ENCODE measurements around the gene IER3. TPM values are rescaled to one million over a fixed set of nuclear protein-coding genes. Genes with fewer than 3 reads are reported as not detected.
"Not testable (repeated sequence)": the region's sequence is repeated elsewhere in the genome, so short reads cannot be mapped to it uniquely, and the experiment has no call there.

IER3 gene
- total RNA-seq, 2 donors from 2014 or later = 70.9 to 169 TPM

- intact Hi-C loops (cut with DNase I, micrococcal nuclease); ATAC-seq: not testable (repeated sequence)
- peak in 1 of 2 donors; percentile 31 for DNase-seq
Measured at GRCh38 chr6:30717845-30718720, 26.3 kb downstream of the IER3 start.

DNA sequence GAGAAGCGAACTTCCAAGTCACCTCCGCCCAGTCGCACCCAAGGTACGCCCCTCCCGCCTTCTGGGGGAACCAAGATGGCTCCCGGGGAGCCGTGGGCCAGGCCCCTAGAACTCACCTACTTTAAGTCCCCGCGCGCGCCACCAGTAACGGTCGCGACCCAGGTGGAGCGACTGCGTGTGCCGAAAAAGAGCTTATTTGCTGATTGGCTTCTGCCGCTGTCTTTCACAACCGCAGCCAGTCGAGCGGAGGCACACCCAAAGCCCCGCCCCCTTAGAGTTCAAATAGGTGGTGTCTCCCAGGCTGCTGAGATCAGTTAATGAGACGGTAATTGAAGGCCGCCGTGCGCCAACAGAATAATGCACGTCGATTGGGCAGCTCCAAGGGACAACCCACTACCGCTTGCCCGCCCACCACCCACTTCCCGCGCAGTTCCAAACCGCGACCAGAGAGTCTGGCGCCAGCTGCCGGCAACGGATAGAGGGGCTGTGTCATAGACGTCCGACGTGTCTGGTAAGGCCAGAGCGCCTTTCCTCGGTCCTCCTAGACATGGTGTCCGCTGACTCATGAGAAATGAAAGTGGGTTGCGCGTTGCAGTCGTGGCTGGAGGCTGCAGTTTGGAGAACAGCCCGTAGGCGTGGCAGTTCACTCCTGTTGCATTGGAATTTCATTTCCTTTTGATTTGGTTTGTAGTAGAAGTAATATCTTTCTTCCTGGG lies 27.1 kb downstream of the IER3 start, which contains the start of gene MDC1:
TSS of gene MDC1 (minus strand) at position 153 of the 716 bp plus-strand sequence. CDS start 2,106 bp downstream, outside the sequence.
- ATAC-seq (peak; percentile 73), DNase-seq (peak; percentile 98 to 100)
- intact Hi-C loops (cut with DNase I, micrococcal nuclease) = no loop called here

- ATAC-seq = no peak
- DNase-seq = no peak
- intact Hi-C loops (cut with DNase I, micrococcal nuclease) = no loop called here
Measured at GRCh38 chr6:30716879-30717128, 27.5 kb downstream of the IER3 start.

- no peak for DNase-seq
- intact Hi-C loops (cut with DNase I, micrococcal nuclease) = no loop called here
- ATAC-seq = no peak
Measured at GRCh38 chr6:30714263-30714662, 30.1 kb downstream of the IER3 start.

DNA sequence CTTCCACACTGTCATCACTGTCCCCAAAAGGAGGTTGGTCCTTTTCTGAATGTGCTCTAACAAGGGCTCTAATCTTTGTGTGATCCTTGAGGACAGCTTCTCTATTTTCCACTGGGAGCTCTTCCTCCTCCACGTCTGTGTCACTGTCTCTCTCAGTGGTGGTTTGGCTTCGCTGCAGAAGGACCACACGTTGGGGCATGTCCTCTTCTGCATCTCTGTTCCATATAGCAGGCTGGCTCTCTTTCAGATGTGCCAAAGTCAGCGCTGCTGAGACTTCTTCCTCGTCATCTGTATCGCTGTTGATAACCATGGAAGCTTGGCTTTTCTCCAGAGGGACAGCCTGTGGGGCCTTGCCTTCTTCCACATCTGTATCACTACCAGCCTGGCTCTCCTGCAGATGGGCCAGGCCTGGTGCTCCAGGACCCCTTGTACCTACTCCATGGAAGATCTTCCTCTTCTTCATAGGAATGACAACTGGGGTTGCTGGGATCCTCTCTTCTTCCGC lies 31.9 kb downstream of the IER3 start:
- no peak for ATAC-seq
- no peak for DNase-seq
- intact Hi-C loops (cut with DNase I, micrococcal nuclease) = no loop called here

GRCh38 chr6:30711758-30712380 lies 32.5 kb downstream of the IER3 start:
- DNase-seq (no peak), ATAC-seq (no peak)
- intact Hi-C loops (cut with DNase I, micrococcal nuclease) = no loop called here

DNA sequence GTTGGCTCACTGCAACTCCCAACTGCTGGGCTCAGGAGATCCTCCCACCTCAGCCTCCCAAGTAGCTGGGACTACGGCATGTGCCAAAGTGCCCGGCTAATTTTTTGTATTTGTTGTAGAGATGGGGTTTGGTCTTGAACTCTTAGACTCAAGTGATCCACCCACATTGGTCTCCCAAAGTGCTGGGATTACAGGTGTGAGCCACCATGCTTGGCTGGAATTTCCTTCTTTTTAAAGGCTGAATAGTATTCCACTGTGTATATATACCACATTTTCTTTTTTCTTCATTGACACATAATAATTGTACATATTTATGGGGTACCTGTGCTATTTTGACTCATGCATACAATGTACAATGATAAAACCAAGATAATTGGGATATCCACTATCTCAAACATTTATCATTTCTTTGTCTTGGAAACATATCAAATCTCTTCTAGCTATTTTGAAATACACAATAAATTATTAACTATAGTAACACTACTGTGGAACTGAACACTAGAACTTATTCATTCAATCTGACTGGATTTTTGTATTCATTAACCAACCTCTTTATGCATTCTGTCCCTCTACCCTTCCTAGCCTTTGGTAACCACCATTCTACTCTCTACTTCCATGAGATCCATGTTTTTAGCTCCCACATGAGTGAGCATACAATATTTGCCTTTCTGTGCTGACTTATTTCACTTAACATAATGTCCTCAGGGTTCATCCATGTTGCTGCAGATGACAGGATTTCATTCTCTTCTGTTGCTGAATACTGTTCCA lies 35.1 kb downstream of the IER3 start:
- ATAC-seq = no peak
- DNase-seq = no peak
- intact Hi-C loops (cut with DNase I, micrococcal nuclease) = no loop called here

DNA sequence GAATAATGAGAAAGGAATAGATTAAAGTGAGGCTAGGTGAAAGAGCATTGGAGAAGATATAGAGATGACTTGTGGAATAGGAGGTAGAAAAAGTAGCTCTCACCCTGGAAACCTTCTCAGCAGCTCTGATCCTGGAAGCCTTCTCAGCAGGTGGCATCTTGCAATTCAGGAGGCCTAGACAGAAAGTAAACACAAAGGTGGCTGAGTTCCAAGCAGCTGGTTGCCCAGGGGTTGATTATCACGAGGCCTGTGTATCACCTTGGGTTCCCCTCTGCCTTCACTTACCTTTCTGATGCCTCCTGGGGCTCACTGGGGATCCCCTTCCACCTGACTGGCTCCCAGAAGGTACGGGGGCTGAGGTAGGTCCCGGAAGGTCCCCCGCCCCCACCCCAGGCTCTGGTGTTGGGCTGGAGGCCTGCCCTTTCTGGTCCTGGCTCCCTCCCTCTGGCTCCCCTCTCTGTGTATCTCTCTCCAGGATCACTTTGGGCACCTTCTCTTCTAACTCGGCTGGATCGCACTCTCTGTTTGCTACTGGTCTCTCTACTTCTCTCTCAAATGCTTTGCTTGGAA lies 37.0 kb downstream of the IER3 start:
- peak; percentile 76 for ATAC-seq
- DNase-seq = no peak
- intact Hi-C loops (cut with DNase I, micrococcal nuclease) = no loop called here

GRCh38 chr6:30705620-30706019 lies 38.7 kb downstream of the IER3 start:
- intact Hi-C loops (cut with DNase I, micrococcal nuclease) = no loop called here
- ATAC-seq = no peak
- no peak for DNase-seq

DNA sequence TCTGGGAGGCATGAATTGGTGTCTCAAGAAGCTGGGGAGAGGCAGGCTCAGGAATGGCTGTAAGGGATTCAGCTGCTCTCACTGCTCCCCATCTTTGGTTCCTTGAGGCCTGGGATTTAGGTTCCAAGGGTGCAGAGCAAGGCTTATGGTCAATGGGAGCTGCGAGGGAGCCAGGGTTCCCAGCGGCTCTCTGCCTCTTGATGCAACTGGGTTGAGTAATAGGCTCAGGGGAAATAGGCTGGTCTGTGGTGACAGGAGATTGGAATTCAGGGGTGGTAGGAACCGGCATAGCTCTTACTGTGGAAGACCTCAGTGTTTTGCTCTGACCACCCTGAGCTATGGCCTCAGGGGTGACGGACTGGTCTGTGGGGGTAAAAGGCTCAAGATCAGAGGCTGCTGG lies 40.5 kb downstream of the IER3 start:
- DNase-seq (no peak), ATAC-seq (no peak)
- intact Hi-C loops (cut with DNase I, micrococcal nuclease) = no loop called here

GRCh38 chr6:30703011-30703410 lies 41.3 kb downstream of the IER3 start:
- DNase-seq = no peak
- ATAC-seq = no peak
- intact Hi-C loops (cut with DNase I, micrococcal nuclease) = no loop called here

DNA sequence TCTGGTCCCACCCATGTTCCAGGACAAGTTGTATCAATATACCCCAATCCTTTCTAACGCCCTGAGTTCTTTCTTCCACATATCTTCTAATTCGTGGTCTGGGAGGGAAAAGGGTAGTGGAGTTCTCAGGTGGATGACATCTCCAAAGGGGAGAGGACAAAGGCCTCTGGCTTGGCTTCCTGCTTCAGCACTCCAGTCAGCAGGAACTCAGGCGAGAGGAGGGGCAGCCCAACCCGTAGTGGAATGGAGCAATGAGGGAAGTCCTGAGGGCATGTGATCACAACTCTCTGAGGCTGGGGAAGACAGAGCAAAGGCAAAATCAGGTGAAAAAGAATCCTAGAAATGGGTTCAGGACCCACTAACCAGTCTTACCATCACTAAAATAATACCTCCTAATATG lies 44.0 kb downstream of the IER3 start:
- ATAC-seq (peak; percentile 85), DNase-seq (no peak)
- intact Hi-C loops (cut with DNase I, micrococcal nuclease) = no loop called here

- ATAC-seq = no peak
- DNase-seq = no peak
- intact Hi-C loops (cut with DNase I, micrococcal nuclease) = no loop called here
Measured at GRCh38 chr6:30696432-30696831, 47.9 kb downstream of the IER3 start.

Other genes starting within 250 kb of the IER3 start
- 10 to 100 TPM; 42.6 to 43.8 TPM for gene GNL1, start 188.1 kb downstream of the IER3 start, total RNA-seq
- gene PRR3, start 187.3 kb downstream of the IER3 start, total RNA-seq = 1 to 10 TPM; 4.2 to 4.7 TPM
- gene ABCF1, start 173.1 kb downstream of the IER3 start, total RNA-seq = 10 to 100 TPM; 41.7 to 52.0 TPM
- gene PPP1R10, start 127.3 kb downstream of the IER3 start, total RNA-seq = 10 to 100 TPM; 73.6 to 74.8 TPM
- 10 to 100 TPM; 55.7 to 60.6 TPM for gene MRPS18B, start 126.7 kb downstream of the IER3 start, total RNA-seq
- gene ATAT1, start 117.7 kb downstream of the IER3 start, total RNA-seq = 10 to 100 TPM; 11.3 to 13.1 TPM
- 100 to 1,000 TPM in 1 of 2 donors, 10 to 100 TPM in 1; 78.9 to 101 TPM for gene C6orf136, start 97.4 kb downstream of the IER3 start, total RNA-seq
- gene DHX16, start 71.5 kb downstream of the IER3 start, total RNA-seq = 10 to 100 TPM; 27.8 to 34.8 TPM
- 10 to 100 TPM in 1 of 2 donors, 1 to 10 TPM in 1; 6.3 to 16.7 TPM for gene PPP1R18, start 57.9 kb downstream of the IER3 start, total RNA-seq
- gene NRM, start 53.6 kb downstream of the IER3 start, total RNA-seq = 1 to 10 TPM; 4.6 to 5.4 TPM
- 10 to 100 TPM; 11.1 to 16.3 TPM for gene MDC1, start 27.3 kb downstream of the IER3 start, total RNA-seq
- 100 to 1,000 TPM; 149 to 195 TPM for gene TUBB, start 24.2 kb downstream of the IER3 start, total RNA-seq
- 100 to 1,000 TPM; 130 to 137 TPM for gene FLOT1, start 1.9 kb downstream of the IER3 start, total RNA-seq
- gene DDR1, start 140.0 kb upstream of the IER3 start, total RNA-seq = 100 to 1,000 TPM; 297 to 333 TPM
- gene GTF2H4, start 163.7 kb upstream of the IER3 start, total RNA-seq = 10 to 100 TPM; 18.3 to 34.4 TPM
- gene VARS2, start 169.7 kb upstream of the IER3 start, total RNA-seq = 10 to 100 TPM; 17.7 to 34.8 TPM
- not detected for gene SFTA2, start 187.6 kb upstream of the IER3 start, total RNA-seq
- gene MUCL3, start 196.4 kb upstream of the IER3 start, total RNA-seq = not detected
- gene MUC21, start 239.2 kb upstream of the IER3 start, total RNA-seq = not detected